ENCODE data around the gene SLC6A6.

Gene SLC6A6

GRCh38 chr3:14502472-14502871, 100.1 kb downstream of the SLC6A6 start:
- no peak for DNase-seq (ENCODE audit: low read depth)
- H3K4me3 ChIP-seq (ENCODE audit: control insufficient read depth, low read depth, low read length), result no peak overlapping the region
- no peak for TF ChIP-seq CTCF (conservative IDR thresholded peaks at IDR 0.05; ENCODE audit: control insufficient read depth, insufficient read depth, low read depth, low read length)

- no peak overlapping the region for H3K4me3 ChIP-seq (ENCODE audit: control insufficient read depth, low read depth, low read length)
- no peak for DNase-seq (ENCODE audit: low read depth)
- no peak for TF ChIP-seq CTCF (conservative IDR thresholded peaks at IDR 0.05; ENCODE audit: control insufficient read depth, insufficient read depth, low read depth, low read length)
Observed at GRCh38 chr3:14503033-14503705, 100.8 kb downstream of the SLC6A6 start.

GRCh38 chr3:14503706-14504065, 101.3 kb downstream of the SLC6A6 start:
- no peak for DNase-seq (ENCODE audit: low read depth)
- no peak overlapping the region for H3K4me3 ChIP-seq (ENCODE audit: control insufficient read depth, low read depth, low read length)
- no peak for TF ChIP-seq CTCF (conservative IDR thresholded peaks at IDR 0.05; ENCODE audit: control insufficient read depth, insufficient read depth, low read depth, low read length)

- TF ChIP-seq CTCF (conservative IDR thresholded peaks at IDR 0.05; ENCODE audit: control insufficient read depth, insufficient read depth, low read depth, low read length), result no peak
- no peak overlapping the region for H3K4me3 ChIP-seq (ENCODE audit: control insufficient read depth, low read depth, low read length)
- no peak for DNase-seq (ENCODE audit: low read depth)
Observed at GRCh38 chr3:14505001-14505802, 102.8 kb downstream of the SLC6A6 start.

GRCh38 chr3:14505803-14506500, 103.5 kb downstream of the SLC6A6 start:
- no peak for TF ChIP-seq CTCF (conservative IDR thresholded peaks at IDR 0.05; ENCODE audit: control insufficient read depth, insufficient read depth, low read depth, low read length)
- DNase-seq (ENCODE audit: low read depth), result no peak
- no peak overlapping the region for H3K4me3 ChIP-seq (ENCODE audit: control insufficient read depth, low read depth, low read length)

GRCh38 chr3:14506626-14507304, 104.4 kb downstream of the SLC6A6 start:
- no peak overlapping the region for H3K4me3 ChIP-seq (ENCODE audit: control insufficient read depth, low read depth, low read length)
- DNase-seq (ENCODE audit: low read depth), result no peak
- no peak for TF ChIP-seq CTCF (conservative IDR thresholded peaks at IDR 0.05; ENCODE audit: control insufficient read depth, insufficient read depth, low read depth, low read length)

Measured in fibroblast of mammary gland (primary cell).